ENCODE measurements around the gene UGGT1. TPM values are rescaled to one million over a fixed set of nuclear protein-coding genes. Genes with fewer than 3 reads are reported as not detected.

Gene UGGT1
- total and polyA plus RNA-seq, 8 donors, result 2.0 to 83.6 (median 18.8) TPM

GRCh38 chr2:128054104-128054885 is 36.7 kb upstream of the UGGT1 start:
- WGBS, 5 donors, result 87 to 98% (median 89%) methylated on average over 10 to 11 of the region's 11 CpGs
- Histone ChIP-seq H3K4me1 (no peaks in the 10 kb centered on the region), H3K27ac (no peak overlapping the region), H3K27me3 (peaks cover 0 to 12% (median 0%) of the 10 kb centered on the region in 3 donors), H3K4me3 (no peak overlapping the region), H3K36me3 (no peaks in the 10 kb centered on the region), H3K9me3 (peaks cover 0 to 12% (median 6%) of the 10 kb centered on the region in 4 donors)
- TF ChIP-seq POLR2A (IDR thresholded peaks at IDR 0.05) (no peak), CTCF (IDR thresholded peaks at IDR 0.05) (no peak), POLR2AphosphoS5 (IDR thresholded peaks at IDR 0.05) (no peak), EP300 (IDR thresholded peaks at IDR 0.05) (no peak)
- intact Hi-C loops (cut with DNase I; ENCODE audit: low total_unique reads), result no loop called here
- DNase-seq, result no peak

- DNase-seq, result no peak
- Histone ChIP-seq H3K4me1 (no peaks in the 10 kb centered on the region), H3K4me3 (no peak overlapping the region), H3K27me3 (peaks cover 0 to 12% (median 0%) of the 10 kb centered on the region in 3 donors), H3K36me3 (no peaks in the 10 kb centered on the region), H3K27ac (no peak overlapping the region), H3K9me3 (peaks cover 0 to 2% (median 0%) of the 10 kb centered on the region in 4 donors)
- intact Hi-C loops (cut with DNase I; ENCODE audit: low total_unique reads), result no loop called here
- 57 to 78% (median 73%) methylated on average over 3 of the region's 3 CpGs for WGBS, 5 donors
- TF ChIP-seq EP300 (IDR thresholded peaks at IDR 0.05), result no peak
- no peak for TF ChIP-seq POLR2AphosphoS5 (IDR thresholded peaks at IDR 0.05)
- no peak for TF ChIP-seq CTCF (IDR thresholded peaks at IDR 0.05)
- no peak for TF ChIP-seq POLR2A (IDR thresholded peaks at IDR 0.05)
Measured at GRCh38 chr2:128057334-128057733, 33.7 kb upstream of the UGGT1 start.

- WGBS, 5 donors, result 39 to 72% (median 58%) methylated on average over 1 to 2 of the region's 2 CpGs
- Histone ChIP-seq H3K4me1 (no peaks in the 10 kb centered on the region), H3K27me3 (peaks cover 0 to 12% (median 0%) of the 10 kb centered on the region in 3 donors), H3K36me3 (no peaks in the 10 kb centered on the region), H3K4me3 (no peak overlapping the region), H3K9me3 (peaks cover 0 to 2% (median 0%) of the 10 kb centered on the region in 4 donors), H3K27ac (no peak overlapping the region)
- intact Hi-C loops (cut with DNase I; ENCODE audit: low total_unique reads), result no loop called here
- no peak for DNase-seq
- no peak for TF ChIP-seq POLR2A (IDR thresholded peaks at IDR 0.05)
- no peak for TF ChIP-seq CTCF (IDR thresholded peaks at IDR 0.05)
- no peak for TF ChIP-seq POLR2AphosphoS5 (IDR thresholded peaks at IDR 0.05)
Measured at GRCh38 chr2:128058114-128058513, 32.9 kb upstream of the UGGT1 start.

GRCh38 chr2:128062571-128062970 is 28.4 kb upstream of the UGGT1 start:
- Histone ChIP-seq H3K4me1 (no peaks in the 10 kb centered on the region), H3K27ac (no peak overlapping the region), H3K4me3 (no peak overlapping the region), H3K9me3 (no peaks in the 10 kb centered on the region), H3K27me3 (no peaks in the 10 kb centered on the region), H3K36me3 (no peaks in the 10 kb centered on the region)
- intact Hi-C loops (cut with DNase I; ENCODE audit: low total_unique reads), result no loop called here
- no peak for TF ChIP-seq EP300 (IDR thresholded peaks at IDR 0.05)
- DNase-seq, result no peak
- WGBS, 5 donors, result 82 to 98% (median 92%) methylated on average over 7 to 8 of the region's 8 CpGs

GRCh38 chr2:128064353-128064752 is 26.6 kb upstream of the UGGT1 start:
- Histone ChIP-seq H3K9me3 (no peaks in the 10 kb centered on the region), H3K27me3 (no peaks in the 10 kb centered on the region), H3K27ac (no peak overlapping the region), H3K4me1 (no peaks in the 10 kb centered on the region), H3K4me3 (no peak overlapping the region), H3K36me3 (no peaks in the 10 kb centered on the region)
- intact Hi-C loops (cut with DNase I; ENCODE audit: low total_unique reads), result no loop called here
- TF ChIP-seq EP300 (IDR thresholded peaks at IDR 0.05) (no peak), POLR2A (IDR thresholded peaks at IDR 0.05) (no peak), POLR2AphosphoS5 (IDR thresholded peaks at IDR 0.05) (no peak), CTCF (IDR thresholded peaks at IDR 0.05) (no peak)
- DNase-seq, result no peak
- 90 to 100% (median 96%) methylated on average over 1 of the region's 1 CpG for WGBS, 5 donors
